H1 (cell line): ENCODE results near the gene USH1G. TPM values are rescaled to one million over a fixed set of nuclear protein-coding genes. Genes with fewer than 3 reads are reported as not detected.

ENCODE experiments used
- CTCF ChIA-PET: fragments of 300-600 bp; sonication (Branson Sonifier 250); formaldehyde crosslinking; loops from one replicate; lab custom pipeline; 2021; ENCODE audit not compliant: partially characterized antibody; lab: Charles Lee
- POLR2A ChIA-PET: fragments of 300-600 bp; sonication (Branson Sonifier 250); formaldehyde crosslinking; loops from one replicate; lab custom pipeline; 2021; ENCODE audit warnings: inconsistent platforms; ENCODE audit not compliant: partially characterized antibody; lab: Charles Lee
- DNase-seq, 2 experiments: peaks; one replicate each; pipeline versions ENCODE4 v3.0.0 to v3.0.0-alpha.2; 2010 to 2022; ENCODE audit warnings: low spot score in 2 of 2, low read depth in 1 of 2, mixed read lengths in 1 of 2
- FAIRE-seq: peaks from 2 replicates; lab custom pipeline; 2011; peaks lifted over from hg19 to GRCh38; lab: Jason Lieb, UNC
- H2AFZ ChIP-seq: 2 replicates; pipeline ENCODE4 v1.8.1; 2012; ENCODE audit warnings: low read length, inconsistent platforms
- H2AK5ac ChIP-seq: 2 replicates; pipeline ENCODE4 v1.6.1; 2013; ENCODE audit warnings: low read depth, low read length
- H2BK120ac ChIP-seq: replicated peaks from 2 replicates; pipeline ENCODE3; 2013; ENCODE audit warnings: low read depth, low read length, inconsistent platforms
- H2BK12ac ChIP-seq: 2 replicates; pipeline ENCODE4 v1.6.1; 2013; ENCODE audit warnings: low read depth, low read length
- H2BK15ac ChIP-seq: 2 replicates; pipeline ENCODE4 v1.6.1; 2013; ENCODE audit warnings: low read length
- H2BK20ac ChIP-seq: 2 replicates; pipeline ENCODE4 v1.6.1; 2013; ENCODE audit warnings: low read length
- H2BK5ac ChIP-seq: 2 replicates; pipeline ENCODE4 v1.6.1; 2013; ENCODE audit warnings: low read depth, low read length
- H3K14ac ChIP-seq: 2 replicates; pipeline ENCODE4 v1.6.1; 2013; ENCODE audit warnings: inconsistent platforms; ENCODE audit not compliant: insufficient read length
- H3K18ac ChIP-seq: 2 replicates; pipeline ENCODE4 v1.6.1; 2013; ENCODE audit warnings: low read length; ENCODE audit errors: extremely low read depth
- H3K23ac ChIP-seq: 2 replicates; pipeline ENCODE4 v1.6.1; 2013; ENCODE audit warnings: inconsistent platforms; ENCODE audit not compliant: insufficient read length
- H3K23me2 ChIP-seq: 2 replicates; pipeline ENCODE4 v1.6.1; 2013; ENCODE audit warnings: low read depth, low read length
- H3K27ac ChIP-seq: 2 replicates; pipeline ENCODE4 v1.6.1; 2011; ENCODE audit warnings: low read depth, low read length, inconsistent platforms
- H3K27me3 ChIP-seq, 4 experiments: replicated peaks in 1 of 4; 1 replicate in 1 of 4; 2 replicates in 3 of 4; pipeline versions ENCODE4 v1.6.1 to v1.8.1; 2011 to 2013; ENCODE audit warnings: low read length in 3 of 4, mild to moderate bottlenecking in 3 of 4, inconsistent platforms in 2 of 4, mixed read lengths in 2 of 4, moderate library complexity in 1 of 4; ENCODE audit not compliant: control insufficient read depth in 3 of 4, insufficient read depth in 3 of 4; ENCODE audit errors: extremely low read depth in 1 of 4
- H3K36me3 ChIP-seq, 4 experiments: 2 replicates each; pipeline versions ENCODE4 v1.6.1 to v1.8.1; 2011 to 2013; ENCODE audit warnings: mild to moderate bottlenecking in 4 of 4, low read length in 3 of 4, moderate library complexity in 2 of 4, control low read depth in 1 of 4, inconsistent platforms in 1 of 4; ENCODE audit not compliant: insufficient read depth in 4 of 4, control insufficient read depth in 2 of 4
- H3K4ac ChIP-seq: replicated peaks from 2 replicates; pipeline ENCODE3; 2013; ENCODE audit warnings: low read length, low read depth, mixed read lengths, inconsistent platforms; ENCODE audit not compliant: insufficient read length
- H3K4me1 ChIP-seq, 4 experiments: replicated peaks in 1 of 4; 1 replicate in 1 of 4; 2 replicates in 3 of 4; pipeline versions ENCODE4 v1.6.1 to v1.8.1; 2011 to 2013; ENCODE audit warnings: low read length in 3 of 4, inconsistent platforms in 2 of 4, mixed read lengths in 1 of 4; ENCODE audit not compliant: insufficient read depth in 4 of 4, control insufficient read depth in 3 of 4
- H3K4me2 ChIP-seq, 2 experiments: 2 replicates each; pipeline versions ENCODE4 v1.6.1 to v1.8.1; 2011 to 2013; ENCODE audit warnings: low read depth in 2 of 2, low read length in 2 of 2, control low read depth in 1 of 2, inconsistent platforms in 1 of 2, mild to moderate bottlenecking in 1 of 2; ENCODE audit not compliant: insufficient read depth in 1 of 2
- H3K4me3 ChIP-seq, 4 experiments: fragments of 200-600, 300-600 bp in 1 of 4; sonication (generic), shearing (Covaris generic), sonication (Bioruptor Twin) in 1 of 4; 2 replicates each; pipeline versions ENCODE4 v1.5.1 to v1.8.1; 2011 to 2016; ENCODE audit warnings: low read length in 4 of 4, low read depth in 3 of 4, control low read depth in 2 of 4, inconsistent platforms in 2 of 4, mild to moderate bottlenecking in 2 of 4, mixed read lengths in 1 of 4, moderate library complexity in 1 of 4; ENCODE audit not compliant: insufficient read depth in 2 of 4; ENCODE audit errors: extremely low read depth in 1 of 4
- H3K56ac ChIP-seq: replicated peaks from 2 replicates; pipeline ENCODE3; 2013; ENCODE audit warnings: low read depth, mild to moderate bottlenecking, mixed read lengths, low read length, inconsistent platforms; ENCODE audit not compliant: insufficient read length
- H3K79me1 ChIP-seq: 2 replicates; pipeline ENCODE4 v1.6.1; 2013; ENCODE audit warnings: low read depth, low read length, control low read depth
- H3K79me2 ChIP-seq, 2 experiments: 2 replicates each; pipeline versions ENCODE4 v1.6.1 to v1.8.1; 2012 to 2013; ENCODE audit warnings: low read length in 2 of 2, mild to moderate bottlenecking in 2 of 2, inconsistent platforms in 1 of 2; ENCODE audit not compliant: insufficient read depth in 2 of 2, control insufficient read depth in 1 of 2
- H3K9ac ChIP-seq, 4 experiments: replicated peaks in 1 of 4; 1 replicate in 1 of 4; 2 replicates in 3 of 4; pipeline versions ENCODE4 v1.6.1 to v1.8.1; 2011 to 2013; ENCODE audit warnings: low read depth in 3 of 4, low read length in 3 of 4, control low read depth in 2 of 4, mild to moderate bottlenecking in 2 of 4, moderate library complexity in 2 of 4, inconsistent platforms in 1 of 4; ENCODE audit errors: extremely low read depth in 1 of 4
- H3K9me3 ChIP-seq, 2 experiments: 2 replicates each; pipeline versions ENCODE4 v1.6.1 to v1.8.1; 2012 to 2013; ENCODE audit warnings: mild to moderate bottlenecking in 2 of 2, moderate library complexity in 2 of 2, control low read depth in 1 of 2, inconsistent platforms in 1 of 2, low read depth in 1 of 2, low read length in 1 of 2, mixed read lengths in 1 of 2; ENCODE audit not compliant: insufficient read depth in 2 of 2
- H4K20me1 ChIP-seq, 2 experiments: replicated peaks in 1 of 2; 2 replicates each; pipeline versions ENCODE3 to v1.8.1; 2011 to 2013; ENCODE audit warnings: inconsistent platforms in 2 of 2, low read length in 2 of 2, mild to moderate bottlenecking in 1 of 2; ENCODE audit not compliant: insufficient read depth in 2 of 2, control insufficient read depth in 1 of 2
- H4K5ac ChIP-seq: 2 replicates; pipeline ENCODE4 v1.6.1; 2013; ENCODE audit warnings: low read length, low read depth, mixed read lengths, inconsistent platforms; ENCODE audit not compliant: insufficient read length
- H4K8ac ChIP-seq: 2 replicates; pipeline ENCODE4 v1.8.0; 2013; ENCODE audit warnings: mild to moderate bottlenecking, moderate library complexity, low read length, inconsistent platforms; ENCODE audit not compliant: insufficient read depth; ENCODE audit errors: extremely low read depth
- H4K91ac ChIP-seq: replicated peaks from 2 replicates; pipeline ENCODE3; 2013; ENCODE audit warnings: low read length, mixed read lengths, inconsistent platforms; ENCODE audit not compliant: insufficient read length
- CBX8 ChIP-seq: fragments of 300-800, 300-1000 bp; sonication (generic); IDR thresholded peaks from 2 replicates; pipeline ENCODE4 v1.7.1; 2016; ENCODE audit warnings: low read depth, low read length, borderline replicate concordance
- GABPA ChIP-seq: IDR thresholded peaks from 2 replicates; pipeline ENCODE4 v1.6.1; 2011; ENCODE audit warnings: mild to moderate bottlenecking, low read length, moderate library complexity, borderline replicate concordance; ENCODE audit not compliant: insufficient read depth
- GTF2F1 ChIP-seq: IDR thresholded peaks from 2 replicates; pipeline ENCODE4 v1.6.1; 2012; ENCODE audit warnings: low read depth, low read length, improper control_type of control experiment, borderline replicate concordance
- JUND ChIP-seq: IDR thresholded peaks from 2 replicates; pipeline ENCODE4 v1.6.1; 2011; ENCODE audit warnings: mild to moderate bottlenecking, improper control_type of control experiment, low read length
- TAF7 ChIP-seq: optimal IDR thresholded peaks from 2 replicates; pipeline ENCODE3; 2011; ENCODE audit warnings: low read depth, mild to moderate bottlenecking, inconsistent platforms, low read length, moderate library complexity, borderline replicate concordance
- WGBS, 2 experiments: shearing (Covaris generic) in 1 of 2; methylation state at CpG; one replicate each; pipeline versions ENCODE4 v1.1.6 to v1.1.7; 2013 to 2015; ENCODE audit warnings: low lambda C conversion rate in 2 of 2, mixed read lengths in 2 of 2, inconsistent platforms in 1 of 2, low coverage in 1 of 2, missing lambda C conversion rate in 1 of 2; ENCODE audit not compliant: insufficient replicate concordance in 2 of 2, insufficient coverage in 1 of 2, insufficient read length in 1 of 2; ENCODE audit errors: extremely low coverage in 1 of 2, missing lambda C conversion rate in 1 of 2; 5-methylcytosine and 5-hydroxymethylcytosine counted together
- polyA plus RNA-seq, 7 experiments: library from polyadenylated mRNA; depleted of rRNA in 3 of 7; stranded (reverse) in 5 of 7; unstranded in 2 of 7; fragments of >200 nt in 5 of 7; fragments of 200-250 nt in 2 of 7; gene quantifications; 1 replicate in 5 of 7; 2 replicates in 1 of 7; 4 replicates in 1 of 7; pipeline versions ENCODE4 v1.2.1 to v1.2.3, GENCODE V29; 2011 to 2013; ENCODE audit warnings: missing spikeins in 2 of 7, mixed read lengths in 2 of 7
- total RNA-seq: library from RNA; stranded (reverse); fragmentation: NEBNext Ultra II Directional; extraction: Animal tissue kit (Norgen Biotek cat#: 25700); gene quantifications from 2 replicates; pipeline ENCODE4 v1.2.1, GENCODE V29; 2021

Gene USH1G
- total and polyA plus RNA-seq, 2 of the 8 experiments (the other 6 are each of a cell fraction or from before 2014, with no cell fraction given): 1.6 to 4.3 TPM

GRCh38 chr17:74954665-74955421 is 31.8 kb upstream of the USH1G start:
- Histone ChIP-seq H4K91ac (no peak overlapping the region), H4K8ac (no peak overlapping the region), H2BK15ac (no peak overlapping the region), H3K9me3 (no peaks in the 10 kb centered on the region), H3K9ac (no peak overlapping the region), H3K4me2 (no peak overlapping the region), H4K20me1 (peaks cover 0 to 2% of the 10 kb centered on the region in 2 experiments), H3K23ac (no peak overlapping the region), H3K4ac (no peak overlapping the region), H3K23me2 (no peaks in the 10 kb centered on the region), H2BK5ac (no peak overlapping the region), H2AFZ (no peak overlapping the region), H2AK5ac (no peak overlapping the region), H3K4me3 (no peak overlapping the region), H4K5ac (no peak overlapping the region), H2BK20ac (no peak overlapping the region), H2BK12ac (no peak overlapping the region), H3K79me1 (no peaks in the 10 kb centered on the region; the same call in 1 of the 2 replicates), H3K18ac (no peak overlapping the region), H3K14ac (no peak overlapping the region), H3K79me2 (no peaks in the 10 kb centered on the region), H2BK120ac (no peak overlapping the region), H3K4me1 (peaks cover 0 to 5% (median 2%) of the 10 kb centered on the region in 4 experiments; a peak in 4 of 7 replicates), H3K36me3 (no peaks in the 10 kb centered on the region), H3K27ac (no peak overlapping the region), H3K56ac (no peak overlapping the region), H3K27me3 (peaks cover 0 to 5% (median 4%) of the 10 kb centered on the region in 4 experiments; a peak in 3 of 7 replicates)
- POLR2A ChIA-PET: interaction anchor here (0.6 to 1.2 kb wide), 2 partner anchors 34 to 291 kb away, joined by 3 read pairs; no protein-coding TSS in a partner anchor
- DNase-seq (no peak), FAIRE-seq (no peak)
- CTCF ChIA-PET: interaction anchor here (2.6 to 49.9 kb wide), 5 partner anchors 3 to 164 kb away, joined by 13 to 1072 read pairs (median 345); partner anchors contain the start of genes MRPL58, OTOP2, OTOP3 and USH1G
- WGBS, 2 experiments: 72% methylated on average over 13 of the region's 13 CpGs; no CpG with 5 or more reads in 1 of the 2 experiments
- TF ChIP-seq TAF7: no peak
- TF ChIP-seq GTF2F1: no peak
- TF ChIP-seq JUND: no peak
- TF ChIP-seq CBX8: no peak
- no peak for TF ChIP-seq GABPA
